Nephron progenitor cell (in vitro differentiated cells): Measurements from ENCODE around the gene MARF1.
"Not testable (repeated sequence)": the region's sequence is repeated elsewhere in the genome, so short reads cannot be mapped to it uniquely, and the experiment has no call there.

Experiments used
- DNase-seq: peaks from one replicate; pipeline ENCODE4 v3.0.0; 2021
- H3K27ac Mint-ChIP-seq: 2 replicates; pipeline ENCODE4 v1.8.0; 2021; ENCODE audit warnings: mild to moderate bottlenecking, moderate library complexity, mixed read lengths
- H3K27me3 Mint-ChIP-seq: 2 replicates; pipeline ENCODE4 v1.8.0; 2021; ENCODE audit warnings: mild to moderate bottlenecking, low read depth, mixed read lengths; ENCODE audit not compliant: poor library complexity
- H3K36me3 Mint-ChIP-seq: 2 replicates; pipeline ENCODE4 v1.8.0; 2021; ENCODE audit warnings: low read depth, mixed read lengths
- H3K4me1 Mint-ChIP-seq: 2 replicates; pipeline ENCODE4 v1.8.0; 2021; ENCODE audit warnings: mixed read lengths
- H3K4me3 Mint-ChIP-seq: 2 replicates; pipeline ENCODE4 v1.8.0; 2021; ENCODE audit warnings: mild to moderate bottlenecking, moderate library complexity, mixed read lengths
- H3K9me3 Mint-ChIP-seq: 2 replicates; pipeline ENCODE4 v1.8.0; 2021; ENCODE audit warnings: mild to moderate bottlenecking, moderate library complexity, mixed read lengths
- CTCF ChIP-seq: fragments of 200-600 bp; sonication (generic); IDR thresholded peaks from 2 replicates; pipeline ENCODE4 v1.5.0; 2021; ENCODE audit warnings: antibody characterized with exemption

MARF1 gene

GRCh38 chr16:15609286-15609649 lies 33.7 kb downstream of the MARF1 start:
- no peaks in the 10 kb centered on the region for H3K9me3 Mint-ChIP-seq
- H3K27me3 Mint-ChIP-seq, result no peaks in the 10 kb centered on the region
- H3K4me3 Mint-ChIP-seq, result no peak overlapping the region
- H3K36me3 Mint-ChIP-seq, result peaks cover 85% of the 10 kb centered on the region
- H3K4me1 Mint-ChIP-seq, result peaks cover 29% of the 10 kb centered on the region
- no peak for DNase-seq
- H3K27ac Mint-ChIP-seq, result no peak overlapping the region
- no peak for TF ChIP-seq CTCF

GRCh38 chr16:15608398-15609285 lies 34.3 kb downstream of the MARF1 start:
- peaks cover 85% of the 10 kb centered on the region for H3K36me3 Mint-ChIP-seq

GRCh38 chr16:15607700-15608396 lies 35.1 kb downstream of the MARF1 start:
- TF ChIP-seq CTCF, result no peak
- no peaks in the 10 kb centered on the region for H3K9me3 Mint-ChIP-seq
- peak overlapping the region; percentile 26 for H3K27ac Mint-ChIP-seq
- H3K4me1 Mint-ChIP-seq, result peaks cover 24% of the 10 kb centered on the region
- peaks cover 86% of the 10 kb centered on the region for H3K36me3 Mint-ChIP-seq
- H3K4me3 Mint-ChIP-seq, result no peak overlapping the region
- DNase-seq, result no peak
- no peaks in the 10 kb centered on the region for H3K27me3 Mint-ChIP-seq

More at GRCh38 chr16:15608398-15609285, 34.3 kb downstream of the MARF1 start:
- Mint-ChIP-seq H3K27me3 (no peaks in the 10 kb centered on the region), H3K27ac (peak overlapping the region; percentile 26), H3K9me3 (no peaks in the 10 kb centered on the region), H3K4me3 (no peak overlapping the region), H3K4me1 (peaks cover 26% of the 10 kb centered on the region)
- TF ChIP-seq CTCF, result no peak
- DNase-seq, result no peak

GRCh38 chr16:15607221-15607699 lies 35.7 kb downstream of the MARF1 start:
- H3K27ac Mint-ChIP-seq, DNase-seq, H3K9me3 Mint-ChIP-seq, H3K27me3 Mint-ChIP-seq, H3K4me3 Mint-ChIP-seq: not testable (repeated sequence)
- peaks cover 85% of the 10 kb centered on the region for H3K36me3 Mint-ChIP-seq
- peaks cover 24% of the 10 kb centered on the region for H3K4me1 Mint-ChIP-seq

- peaks cover 24% of the 10 kb centered on the region for H3K4me1 Mint-ChIP-seq
- no peak for DNase-seq
- peak overlapping the region; percentile 44 for H3K27ac Mint-ChIP-seq
- H3K9me3 Mint-ChIP-seq, result no peaks in the 10 kb centered on the region
- peaks cover 85% of the 10 kb centered on the region for H3K36me3 Mint-ChIP-seq
- H3K4me3 Mint-ChIP-seq, result no peak overlapping the region
- TF ChIP-seq CTCF, result no peak
- H3K27me3 Mint-ChIP-seq, result no peaks in the 10 kb centered on the region
Observed at GRCh38 chr16:15606518-15607220, 36.3 kb downstream of the MARF1 start.
